ENCODE measurements around the gene BANP.
"Not testable (repeated sequence)": the region's sequence is repeated elsewhere in the genome, so short reads cannot be mapped to it uniquely, and the experiment has no call there.

The BANP gene

GRCh38 chr16:87965417-87965816 is 14.2 kb downstream of the BANP start:
- H3K4me3 ChIP-seq (ENCODE audit: low read depth, low read length): no peak overlapping the region

- no peak overlapping the region for H3K4me3 ChIP-seq (ENCODE audit: low read depth, low read length)
These were observed 14.9 kb downstream of the BANP start for GRCh38 chr16:87966064-87966645.

GRCh38 chr16:87966685-87967185 is 15.5 kb downstream of the BANP start:
- H3K4me3 ChIP-seq (ENCODE audit: low read depth, low read length): no peak overlapping the region

- H3K4me3 ChIP-seq (ENCODE audit: low read depth, low read length): no peak overlapping the region
These were observed 17.3 kb downstream of the BANP start for GRCh38 chr16:87968541-87968940.

- H3K4me3 ChIP-seq (ENCODE audit: low read depth, low read length): no peak overlapping the region
These were observed 19.0 kb downstream of the BANP start for GRCh38 chr16:87970186-87970585.

GRCh38 chr16:87971933-87972332 is 20.7 kb downstream of the BANP start:
- no peak overlapping the region for H3K4me3 ChIP-seq (ENCODE audit: low read depth, low read length)

- H3K4me3 ChIP-seq (ENCODE audit: low read depth, low read length): no peak overlapping the region
These were observed 22.5 kb downstream of the BANP start for GRCh38 chr16:87973717-87974116.

GRCh38 chr16:87974178-87974577 is 22.9 kb downstream of the BANP start:
- no peak overlapping the region for H3K4me3 ChIP-seq (ENCODE audit: low read depth, low read length)

- no peak overlapping the region for H3K4me3 ChIP-seq (ENCODE audit: low read depth, low read length)
These were observed 25.4 kb downstream of the BANP start for GRCh38 chr16:87976665-87977064.

GRCh38 chr16:87978127-87978526 is 26.9 kb downstream of the BANP start:
- H3K4me3 ChIP-seq (ENCODE audit: low read depth, low read length): no peak overlapping the region

- no peak overlapping the region for H3K4me3 ChIP-seq (ENCODE audit: low read depth, low read length)
These were observed 28.1 kb downstream of the BANP start for GRCh38 chr16:87979352-87979751.

GRCh38 chr16:87979911-87980630 is 28.8 kb downstream of the BANP start:
- not testable (repeated sequence) for H3K4me3 ChIP-seq (ENCODE audit: low read depth, low read length)

GRCh38 chr16:87981376-87981775 is 30.1 kb downstream of the BANP start:
- H3K4me3 ChIP-seq (ENCODE audit: low read depth, low read length): not testable (repeated sequence)

GRCh38 chr16:87982581-87983041 is 31.4 kb downstream of the BANP start:
- no peak overlapping the region for H3K4me3 ChIP-seq (ENCODE audit: low read depth, low read length)

- H3K4me3 ChIP-seq (ENCODE audit: low read depth, low read length): not testable (repeated sequence)
These were observed 32.0 kb downstream of the BANP start for GRCh38 chr16:87983072-87983736.

GRCh38 chr16:87983737-87984097 is 32.5 kb downstream of the BANP start:
- H3K4me3 ChIP-seq (ENCODE audit: low read depth, low read length): not testable (repeated sequence)

- H3K4me3 ChIP-seq (ENCODE audit: low read depth, low read length): not testable (repeated sequence)
These were observed 32.9 kb downstream of the BANP start for GRCh38 chr16:87984180-87984579.

- no peak overlapping the region for H3K4me3 ChIP-seq (ENCODE audit: low read depth, low read length)
These were observed 33.5 kb downstream of the BANP start for GRCh38 chr16:87984632-87985267.

GRCh38 chr16:87985493-87985892 is 34.3 kb downstream of the BANP start:
- H3K4me3 ChIP-seq (ENCODE audit: low read depth, low read length): not testable (repeated sequence)

GRCh38 chr16:87986361-87986849 is 35.2 kb downstream of the BANP start:
- not testable (repeated sequence) for H3K4me3 ChIP-seq (ENCODE audit: low read depth, low read length)

GRCh38 chr16:87988596-87988995 is 37.4 kb downstream of the BANP start:
- H3K4me3 ChIP-seq (ENCODE audit: low read depth, low read length): not testable (repeated sequence)
